K562 (cell line): ENCODE results near the gene MFSD6. TPM values are rescaled to one million over a fixed set of nuclear protein-coding genes. Genes with fewer than 3 reads are reported as not detected.

Source experiments
- ARID3B ChIP-seq: fragments of 250-450 bp; sonication (Bioruptor Pico); IDR thresholded peaks from 2 replicates; pipeline ENCODE4 v1.4.0; 2020; ENCODE audit warnings: borderline replicate concordance
- CREB3 ChIP-seq: fragments of 450-650 bp; conservative IDR thresholded peaks from 2 replicates; pipeline ENCODE4 v1.6.1; 2016; ENCODE audit warnings: missing genetic modification characterization, low read depth, mild to moderate bottlenecking, missing compliant biosample characterization, moderate library complexity
- FOXP4 ChIP-seq: sonication (generic); formaldehyde crosslinking; IDR thresholded peaks from 2 replicates; pipeline ENCODE4 v1.8.0; 2022; ENCODE audit warnings: mild to moderate bottlenecking, missing genetic modification reagents, borderline replicate concordance
- HMGXB4 ChIP-seq: sonication (generic); formaldehyde crosslinking; IDR thresholded peaks from 2 replicates; pipeline ENCODE4 v1.8.1; 2023; ENCODE audit warnings: mild to moderate bottlenecking, missing genetic modification reagents
- IRF9 ChIP-seq: fragments of 450-650 bp; IDR thresholded peaks from 2 replicates; pipeline ENCODE4 v1.6.1; 2016; ENCODE audit warnings: missing biosample characterization, missing genetic modification characterization
- KLF6 ChIP-seq: fragments of 250-450 bp; sonication (Bioruptor Pico); IDR thresholded peaks from 2 replicates; pipeline ENCODE4 v1.4.0; 2020; ENCODE audit warnings: mild to moderate bottlenecking, moderate library complexity, borderline replicate concordance
- RB1 ChIP-seq: fragments of 450-650 bp; IDR thresholded peaks from 2 replicates; pipeline ENCODE4 v1.6.1; 2017; ENCODE audit warnings: low read depth, mild to moderate bottlenecking
- RBM22 ChIP-seq: fragments of 200-400 bp; formaldehyde crosslinking; IDR thresholded peaks from 2 replicates; pipeline ENCODE4 v1.6.1; 2018; ENCODE audit warnings: low read length, low read depth; ENCODE audit not compliant: poor library complexity, severe bottlenecking
- RHOXF2B ChIP-seq: fragments of 250-450 bp; sonication (Bioruptor Pico); conservative IDR thresholded peaks from 2 replicates; pipeline ENCODE4 v1.5.1; 2021
- SIN3A ChIP-seq, 2 experiments: fragments of 150-350 bp in 1 of 2; IDR thresholded peaks; 2 replicates each; pipeline ENCODE4 v1.6.1; 2011 to 2016; ENCODE audit warnings: borderline replicate concordance in 2 of 2, low read depth in 2 of 2, low read length in 2 of 2, mild to moderate bottlenecking in 2 of 2, moderate library complexity in 2 of 2; ENCODE audit not compliant: control insufficient read depth in 1 of 2
- SIN3B ChIP-seq: fragments of 450-650 bp; IDR thresholded peaks from 2 replicates; pipeline ENCODE4 v1.6.1; 2017; ENCODE audit warnings: low read depth, mild to moderate bottlenecking, moderate library complexity
- SRSF9 ChIP-seq: fragments of 200-400 bp; formaldehyde crosslinking; IDR thresholded peaks from 2 replicates; pipeline ENCODE4 v1.6.1; 2017; ENCODE audit warnings: low read depth, low read length, borderline replicate concordance
- TEAD2 ChIP-seq: fragments of 450-650 bp; IDR thresholded peaks from 2 replicates; pipeline ENCODE4 v1.6.1; 2016; ENCODE audit warnings: missing genetic modification characterization, control low read depth, missing compliant biosample characterization
- TFAP4 ChIP-seq: sonication (generic); formaldehyde crosslinking; IDR thresholded peaks from 2 replicates; pipeline ENCODE4 v1.8.0; 2022; ENCODE audit warnings: missing genetic modification reagents, mild to moderate bottlenecking, moderate library complexity, borderline replicate concordance
- ZEB2 ChIP-seq: fragments of 450-650 bp; IDR thresholded peaks from 2 replicates; pipeline ENCODE4 v1.6.1; 2016
- ZNF589 ChIP-seq: fragments of 200-800 bp; sonication (Bioruptor generic); IDR thresholded peaks from 2 replicates; pipeline ENCODE4 v1.6.1; 2016; ENCODE audit warnings: low read depth, missing genetic modification characterization, missing compliant biosample characterization
- ZNF79 ChIP-seq: fragments of 250-450 bp; sonication (Bioruptor Pico); IDR thresholded peaks from 2 replicates; pipeline ENCODE4 v1.4.0; 2020; ENCODE audit warnings: low read depth, mild to moderate bottlenecking, moderate library complexity
- ZSCAN29 ChIP-seq: fragments of 450-650 bp; IDR thresholded peaks from 2 replicates; pipeline ENCODE4 v1.6.1; 2017
- polyA plus RNA-seq, 8 experiments: library from polyadenylated mRNA; depleted of rRNA in 4 of 8; stranded (reverse) in 5 of 8; unstranded in 3 of 8; fragments of >200 nt; fragmentation: Nextera tagmentation in 2 of 8; fragmentation: Illumina TruSeq in 1 of 8; extraction: Ambion mirVana in 2 of 8; extraction: Trizol in 1 of 8; gene quantifications; 2 replicates each; pipeline versions ENCODE4 v1.2.1 to v1.2.3, GENCODE V29; 2011 to 2014; ENCODE audit warnings: inconsistent platforms in 1 of 8, missing spikeins in 1 of 8
- total RNA-seq, 7 experiments: library from RNA; depleted of rRNA in 6 of 7; stranded (reverse); fragments of >200 nt in 6 of 7; fragmentation: Illumina TruSeq in 2 of 7; extraction: Trizol in 2 of 7; gene quantifications; 2 replicates each; pipeline versions ENCODE4 v1.2.1 to v1.2.3, GENCODE V29; 2011 to 2021; ENCODE audit warnings: low replicate concordance in 1 of 7

Gene MFSD6
- total and polyA plus RNA-seq, 9 of the 15 experiments (the other 6 are each of a cell fraction or from before 2014, with no cell fraction given) = 1.1 to 7.9 (median 4.4) TPM

- TF ChIP-seq ZEB2 = 0 out of 2 replicates have a peak, but pooled peaks have one; percentile 36
- no peak for TF ChIP-seq TEAD2
- peak; percentile 52 for TF ChIP-seq RB1
- no peak for TF ChIP-seq SRSF9
- TF ChIP-seq ZNF79 (CRISPR knock-in tag) = no peak
- TF ChIP-seq SIN3A (IDR thresholded peaks at IDR 0.05; ENCODE audit: borderline replicate concordance in 2 of 2, control insufficient read depth in 1 of 2, low read depth in 2 of 2, low read length in 2 of 2) = no peak
- TF ChIP-seq SIN3B = peak; percentile 33; the same call in 1 of the 2 replicates
- no peak for TF ChIP-seq HMGXB4 (CRISPR knock-in tag)
- no peak for TF ChIP-seq CREB3 (tag)
- TF ChIP-seq IRF9 (tag) = no peak
- TF ChIP-seq ARID3B = no peak
- TF ChIP-seq FOXP4 (CRISPR knock-in tag) = 0 out of 2 replicates have a peak, but pooled peaks have one; percentile 46
- no peak for TF ChIP-seq KLF6
- 0 out of 2 replicates have a peak, but pooled peaks have one; percentile 32 for TF ChIP-seq TFAP4
- TF ChIP-seq RBM22 = no peak
- no peak for TF ChIP-seq ZSCAN29
- TF ChIP-seq RHOXF2B (CRISPR knock-in tag) = no peak
- TF ChIP-seq ZNF589 (CRISPR knock-in tag) = no peak
Observed at GRCh38 chr2:190407662-190408537, at the start of gene MFSD6 (continued).
